Nephron progenitor cell (in vitro differentiated cells): ENCODE measurements around the gene CALHM1.

Source experiments
- DNase-seq: peaks from one replicate; pipeline ENCODE4 v3.0.0; 2021
- H3K27ac Mint-ChIP-seq: 2 replicates; pipeline ENCODE4 v1.8.0; 2021; ENCODE audit warnings: mild to moderate bottlenecking, moderate library complexity, mixed read lengths
- H3K27me3 Mint-ChIP-seq: 2 replicates; pipeline ENCODE4 v1.8.0; 2021; ENCODE audit warnings: mild to moderate bottlenecking, low read depth, mixed read lengths; ENCODE audit not compliant: poor library complexity
- H3K36me3 Mint-ChIP-seq: 2 replicates; pipeline ENCODE4 v1.8.0; 2021; ENCODE audit warnings: low read depth, mixed read lengths
- H3K4me1 Mint-ChIP-seq: 2 replicates; pipeline ENCODE4 v1.8.0; 2021; ENCODE audit warnings: mixed read lengths
- H3K4me3 Mint-ChIP-seq: 2 replicates; pipeline ENCODE4 v1.8.0; 2021; ENCODE audit warnings: mild to moderate bottlenecking, moderate library complexity, mixed read lengths
- H3K9me3 Mint-ChIP-seq: 2 replicates; pipeline ENCODE4 v1.8.0; 2021; ENCODE audit warnings: mild to moderate bottlenecking, moderate library complexity, mixed read lengths
- TF ChIP-seq, protein P1 (sequence below): fragments of 200-600 bp; sonication (generic); IDR thresholded peaks from 2 replicates; pipeline ENCODE4 v1.5.0; 2021; ENCODE audit warnings: antibody characterized with exemption

The CALHM1 gene

GRCh38 chr10:103416436-103417147 lies 42.1 kb downstream of the CALHM1 start:
- H3K27ac Mint-ChIP-seq = no peak overlapping the region
- TF ChIP-seq, protein P1, sequence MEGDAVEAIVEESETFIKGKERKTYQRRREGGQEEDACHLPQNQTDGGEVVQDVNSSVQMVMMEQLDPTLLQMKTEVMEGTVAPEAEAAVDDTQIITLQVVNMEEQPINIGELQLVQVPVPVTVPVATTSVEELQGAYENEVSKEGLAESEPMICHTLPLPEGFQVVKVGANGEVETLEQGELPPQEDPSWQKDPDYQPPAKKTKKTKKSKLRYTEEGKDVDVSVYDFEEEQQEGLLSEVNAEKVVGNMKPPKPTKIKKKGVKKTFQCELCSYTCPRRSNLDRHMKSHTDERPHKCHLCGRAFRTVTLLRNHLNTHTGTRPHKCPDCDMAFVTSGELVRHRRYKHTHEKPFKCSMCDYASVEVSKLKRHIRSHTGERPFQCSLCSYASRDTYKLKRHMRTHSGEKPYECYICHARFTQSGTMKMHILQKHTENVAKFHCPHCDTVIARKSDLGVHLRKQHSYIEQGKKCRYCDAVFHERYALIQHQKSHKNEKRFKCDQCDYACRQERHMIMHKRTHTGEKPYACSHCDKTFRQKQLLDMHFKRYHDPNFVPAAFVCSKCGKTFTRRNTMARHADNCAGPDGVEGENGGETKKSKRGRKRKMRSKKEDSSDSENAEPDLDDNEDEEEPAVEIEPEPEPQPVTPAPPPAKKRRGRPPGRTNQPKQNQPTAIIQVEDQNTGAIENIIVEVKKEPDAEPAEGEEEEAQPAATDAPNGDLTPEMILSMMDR = peak; percentile 56
- H3K9me3 Mint-ChIP-seq = no peaks in the 10 kb centered on the region
- no peaks in the 10 kb centered on the region for H3K4me1 Mint-ChIP-seq
- no peaks in the 10 kb centered on the region for H3K27me3 Mint-ChIP-seq
- DNase-seq = peak; percentile 51
- H3K4me3 Mint-ChIP-seq = no peak overlapping the region
- peaks cover 79% of the 10 kb centered on the region for H3K36me3 Mint-ChIP-seq

DNA sequence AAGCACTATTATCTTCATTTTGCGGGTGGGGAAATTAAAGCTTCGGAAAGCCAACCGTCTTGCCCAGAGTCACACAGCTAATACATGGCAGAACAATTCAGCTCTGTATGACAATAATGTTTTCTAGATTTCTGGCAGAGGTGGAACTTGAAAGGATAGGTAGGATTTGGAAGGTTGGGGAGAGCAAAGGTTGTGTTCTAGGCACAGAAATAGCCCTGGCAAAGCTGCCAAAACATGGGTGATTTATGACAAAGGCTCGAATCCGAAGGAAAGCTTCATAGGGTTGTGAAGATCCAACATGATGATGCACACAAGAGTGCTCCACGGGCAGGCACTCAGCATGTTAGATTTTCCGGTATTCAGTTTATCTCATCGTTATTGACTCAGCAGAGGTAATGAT lies 43.1 kb downstream of the CALHM1 start:
- H3K4me1 Mint-ChIP-seq = no peaks in the 10 kb centered on the region
- H3K9me3 Mint-ChIP-seq = no peaks in the 10 kb centered on the region
- no peaks in the 10 kb centered on the region for H3K27me3 Mint-ChIP-seq
- TF ChIP-seq, protein P1 = no peak
- no peak overlapping the region for H3K27ac Mint-ChIP-seq
- no peak overlapping the region for H3K4me3 Mint-ChIP-seq
- H3K36me3 Mint-ChIP-seq = peaks cover 72% of the 10 kb centered on the region
- DNase-seq = no peak

GRCh38 chr10:103413564-103413963 lies 45.1 kb downstream of the CALHM1 start:
- Mint-ChIP-seq H3K27ac (no peak overlapping the region), H3K27me3 (no peaks in the 10 kb centered on the region), H3K4me1 (no peaks in the 10 kb centered on the region), H3K36me3 (peaks cover 74% of the 10 kb centered on the region), H3K4me3 (no peak overlapping the region), H3K9me3 (no peaks in the 10 kb centered on the region)
- DNase-seq = no peak
- TF ChIP-seq, protein P1 = no peak
